22Rv1 (cell line): Measurements from ENCODE around the gene CDHR5.
A peak's percentile ranks its signal among the peaks of the same experiment; 100 is the strongest.

Source experiments
- H3K27ac ChIP-seq: fragments of 450-650 bp; 2 replicates; pipeline ENCODE4 v1.5.1; 2017
- CTCF ChIP-seq: fragments of 450-650 bp; IDR thresholded peaks from 2 replicates; pipeline ENCODE4 v1.5.1; 2017; ENCODE audit warnings: mild to moderate bottlenecking
- ZFX ChIP-seq: fragments of 450-650 bp; IDR thresholded peaks from 2 replicates; pipeline ENCODE4 v1.6.1; 2017; ENCODE audit warnings: antibody characterized with exemption, borderline replicate concordance

CDHR5 gene

GRCh38 chr11:625636-626268 is 997 bp upstream of the CDHR5 start:
- TF ChIP-seq CTCF (no peak), ZFX (no peak)
- no peak overlapping the region for H3K27ac ChIP-seq

DNA sequence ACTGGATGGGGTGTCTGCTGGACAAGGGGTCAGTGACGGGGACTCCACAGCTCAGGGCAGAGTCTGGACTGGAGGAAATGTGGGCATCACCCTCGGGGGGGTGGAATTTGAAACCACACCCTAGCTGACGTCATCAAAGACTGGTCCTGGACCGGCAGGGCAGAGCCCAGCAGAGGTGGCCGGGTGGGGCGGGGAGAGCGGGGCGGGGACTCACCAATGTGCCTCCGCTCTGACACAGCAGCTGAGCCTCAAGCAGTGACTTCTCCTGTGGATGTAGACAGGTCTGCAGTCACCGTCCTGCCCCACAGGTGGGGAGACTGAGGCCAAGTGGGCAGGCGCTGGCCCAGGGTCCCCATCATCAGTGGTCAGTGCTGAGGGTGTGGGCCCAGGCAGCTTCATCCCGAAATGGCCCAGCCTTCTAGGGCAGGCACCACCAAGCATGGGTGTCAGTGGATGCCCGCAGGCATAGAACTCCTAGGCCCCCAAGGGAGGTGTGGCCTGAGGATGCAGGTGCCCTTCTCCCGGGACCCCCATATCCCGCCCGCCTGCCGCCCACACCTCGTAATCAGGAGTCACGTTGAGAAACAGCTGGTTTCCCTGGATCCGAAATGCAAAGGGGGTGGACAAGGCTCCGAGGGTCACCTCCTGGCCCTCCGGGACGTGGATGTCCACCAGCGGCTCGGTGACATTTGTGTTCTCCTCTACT is 603 bp downstream of the CDHR5 start:
- TF ChIP-seq ZFX (no peak), CTCF (no peak)
- no peak overlapping the region for H3K27ac ChIP-seq

DNA sequence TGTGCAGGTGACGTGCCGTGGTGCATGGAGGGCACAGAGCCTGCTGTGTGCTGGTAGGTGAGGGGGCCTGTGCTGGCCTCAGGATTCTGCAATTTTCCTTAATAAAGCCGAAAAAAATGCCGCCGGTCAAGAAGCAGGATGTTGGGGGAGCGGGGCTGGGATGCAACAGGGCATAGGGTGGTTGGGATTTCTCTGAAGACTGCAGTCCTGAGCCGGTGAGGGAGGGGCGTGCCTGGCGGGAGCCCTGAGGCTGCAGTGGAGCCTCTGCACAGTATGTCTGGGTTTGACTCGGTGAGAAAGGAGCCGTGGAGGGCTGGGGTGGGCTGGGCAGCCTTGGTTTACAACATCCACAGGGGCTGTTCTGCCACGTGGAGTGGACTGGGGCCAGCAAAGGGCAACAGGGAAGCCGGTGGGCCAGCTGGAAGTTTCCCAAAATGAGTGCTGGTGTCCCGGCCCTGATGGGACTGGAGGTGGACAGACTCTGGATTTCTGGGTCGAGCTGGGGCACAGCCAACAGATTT is 1.3 kb downstream of the CDHR5 start:
- H3K27ac ChIP-seq: 0 out of 2 replicates have a peak overlapping the region, but pooled peaks have one; percentile 15
- no peak for TF ChIP-seq CTCF
- no peak for TF ChIP-seq ZFX

DNA sequence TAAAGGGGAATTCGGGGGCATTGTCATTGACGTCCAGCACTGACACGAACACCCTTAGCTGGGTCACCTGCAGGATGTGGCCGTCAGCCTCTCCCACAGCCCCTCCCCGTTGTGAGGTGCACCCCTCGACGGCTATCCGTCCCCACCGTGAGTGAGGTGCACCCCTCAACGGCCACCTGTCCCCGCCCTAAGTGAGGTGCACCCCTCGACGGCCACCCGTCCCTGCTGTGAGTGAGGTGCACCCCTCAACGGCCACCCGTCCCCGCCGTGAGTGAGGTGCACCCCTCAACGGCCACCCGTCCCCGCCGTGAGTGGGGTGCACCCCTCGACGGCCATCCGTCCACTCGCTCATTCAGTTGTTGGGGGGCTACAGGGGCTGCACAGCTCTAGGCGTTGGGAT is 2.9 kb downstream of the CDHR5 start:
- TF ChIP-seq ZFX (no peak), CTCF (no peak)
- H3K27ac ChIP-seq: no peak overlapping the region

GRCh38 chr11:620935-621814 is 3.6 kb downstream of the CDHR5 start:
- H3K27ac ChIP-seq: no peak overlapping the region
- no peak for TF ChIP-seq ZFX
- no peak for TF ChIP-seq CTCF

- H3K27ac ChIP-seq: no peak overlapping the region
- TF ChIP-seq ZFX (no peak), CTCF (no peak)
Measured at GRCh38 chr11:620201-620600, 4.6 kb downstream of the CDHR5 start.
